KG1 (cell line): ENCODE data around the gene M6PR.
A peak's percentile ranks its signal among the peaks of the same experiment; 100 is the strongest.
"Not testable (repeated sequence)": the region's sequence is repeated elsewhere in the genome, so short reads cannot be mapped to it uniquely, and the experiment has no call there.

ENCODE experiments used
- DNase-seq: peaks from one replicate; lab custom pipeline; 2025; lab: John Stamatoyannopoulos, UW

The M6PR gene

GRCh38 chr12:8950702-8951478, 1.4 kb upstream of the M6PR start:
- no peak for DNase-seq

- DNase-seq, result peak; percentile 90
Measured at GRCh38 chr12:8950221-8950527, 729 bp upstream of the M6PR start.

GRCh38 chr12:8948701-8949341, 624 bp downstream of the M6PR start:
- DNase-seq, result no peak

- DNase-seq, result no peak
Measured at GRCh38 chr12:8947737-8948136, 1.7 kb downstream of the M6PR start.

GRCh38 chr12:8946733-8947132, 2.7 kb downstream of the M6PR start:
- DNase-seq, result no peak

GRCh38 chr12:8943565-8944186, 5.8 kb downstream of the M6PR start:
- DNase-seq, result no peak

- DNase-seq, result no peak
Measured at GRCh38 chr12:8941691-8942478, 7.6 kb downstream of the M6PR start.

- not testable (repeated sequence) for DNase-seq
Measured at GRCh38 chr12:8937842-8938442, 11.5 kb downstream of the M6PR start.

GRCh38 chr12:8936735-8937134, 12.7 kb downstream of the M6PR start:
- DNase-seq, result no peak

- DNase-seq, result not testable (repeated sequence)
Measured at GRCh38 chr12:8934080-8934479, 15.4 kb downstream of the M6PR start.

GRCh38 chr12:8932464-8932863, 17.0 kb downstream of the M6PR start:
- not testable (repeated sequence) for DNase-seq

GRCh38 chr12:8930655-8931323, 18.7 kb downstream of the M6PR start:
- DNase-seq, result not testable (repeated sequence)

- no peak for DNase-seq
Measured at GRCh38 chr12:8922544-8922943, 26.9 kb downstream of the M6PR start.

- DNase-seq, result not testable (repeated sequence)
Measured at GRCh38 chr12:8919643-8920042, 29.8 kb downstream of the M6PR start.

- no peak for DNase-seq
Measured at GRCh38 chr12:8917751-8918150, 31.7 kb downstream of the M6PR start.

GRCh38 chr12:8917031-8917430, 32.4 kb downstream of the M6PR start:
- DNase-seq, result no peak

- DNase-seq, result no peak
Measured at GRCh38 chr12:8916154-8916553, 33.3 kb downstream of the M6PR start.

- DNase-seq, result no peak
Measured at GRCh38 chr12:8914716-8915526, 34.5 kb downstream of the M6PR start.

- DNase-seq, result peak; percentile 22
Measured at GRCh38 chr12:8914033-8914715, 35.3 kb downstream of the M6PR start, which contains the start of gene PHC1. PHC1 (plus strand) TSS chr12:8914509; CDS start chr12:8917678, 3,169 bp downstream.

GRCh38 chr12:8913702-8914032, 35.8 kb downstream of the M6PR start:
- DNase-seq, result no peak
